ENCODE measurements around the gene BCHE. TPM values are rescaled to one million over a fixed set of nuclear protein-coding genes. Genes with fewer than 3 reads are reported as not detected.

Gene BCHE
- total RNA-seq, 1 donor from 2014 or later, result under 0.01 TPM

DNA sequence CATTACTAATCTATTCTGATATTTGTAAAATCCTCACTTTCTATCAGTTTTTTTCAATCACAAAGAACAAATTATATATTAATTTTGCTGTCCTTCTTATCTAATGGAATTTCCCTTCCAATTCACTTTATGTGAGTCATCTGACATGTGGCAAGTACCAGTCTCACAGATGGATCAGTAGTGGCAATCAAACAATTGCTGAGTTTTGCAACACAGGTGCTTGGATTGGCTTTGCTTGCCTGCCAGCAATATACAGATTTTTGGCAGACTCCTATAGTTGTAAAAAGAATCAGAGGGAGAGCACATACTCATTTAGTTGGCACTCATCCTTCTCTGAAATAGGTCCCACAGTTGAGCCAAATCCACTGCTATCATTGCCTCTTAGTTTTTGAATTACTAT lies 83.7 kb downstream of the BCHE start:
- no peak for DNase-seq (ENCODE audit: low read depth, low spot score)

GRCh38 chr3:165751637-165752036 lies 85.6 kb downstream of the BCHE start:
- DNase-seq (ENCODE audit: low read depth, low spot score), result no peak

DNA sequence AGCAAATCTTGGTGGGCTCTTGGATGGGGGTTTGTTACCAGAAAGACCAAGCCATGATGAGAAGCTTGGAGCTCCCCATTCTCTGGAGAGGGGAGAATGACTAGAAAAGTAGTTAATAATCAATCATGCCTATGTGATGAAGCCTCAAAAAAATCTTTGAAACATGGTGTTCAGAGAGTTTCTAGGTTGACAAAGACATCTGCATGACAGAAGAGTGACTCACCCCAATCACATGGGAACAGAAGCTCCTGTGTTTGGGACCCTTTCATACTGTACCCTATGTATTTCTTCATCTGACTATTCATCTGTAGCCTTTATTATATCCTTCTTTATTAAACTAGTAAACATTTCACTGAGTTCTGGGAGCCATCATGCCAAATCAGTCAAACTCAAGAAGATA lies 87.4 kb downstream of the BCHE start:
- no peak for DNase-seq (ENCODE audit: low read depth, low spot score)

DNA sequence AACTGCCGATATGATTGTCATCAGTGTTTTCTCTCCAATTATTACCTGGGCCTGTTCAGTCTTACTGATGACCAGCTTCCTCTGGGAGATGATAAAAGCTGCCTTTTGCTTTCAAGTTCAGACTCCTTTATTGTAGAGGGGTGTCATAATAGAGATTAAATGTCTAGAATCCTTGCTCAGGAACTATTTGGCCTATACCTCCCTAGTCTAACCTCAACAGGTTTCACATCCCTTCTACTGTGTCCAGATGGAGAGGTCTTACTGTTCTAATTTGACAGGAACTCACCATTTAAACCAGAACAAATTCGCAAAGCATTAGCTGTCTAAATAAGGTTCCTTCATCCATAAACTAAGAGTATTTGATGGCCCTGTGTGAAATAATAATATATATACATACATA lies 88.0 kb downstream of the BCHE start:
- no peak for DNase-seq (ENCODE audit: low read depth, low spot score)

- no peak for DNase-seq (ENCODE audit: low read depth, low spot score)
Observed at GRCh38 chr3:165748094-165748493, 89.1 kb downstream of the BCHE start.

DNA sequence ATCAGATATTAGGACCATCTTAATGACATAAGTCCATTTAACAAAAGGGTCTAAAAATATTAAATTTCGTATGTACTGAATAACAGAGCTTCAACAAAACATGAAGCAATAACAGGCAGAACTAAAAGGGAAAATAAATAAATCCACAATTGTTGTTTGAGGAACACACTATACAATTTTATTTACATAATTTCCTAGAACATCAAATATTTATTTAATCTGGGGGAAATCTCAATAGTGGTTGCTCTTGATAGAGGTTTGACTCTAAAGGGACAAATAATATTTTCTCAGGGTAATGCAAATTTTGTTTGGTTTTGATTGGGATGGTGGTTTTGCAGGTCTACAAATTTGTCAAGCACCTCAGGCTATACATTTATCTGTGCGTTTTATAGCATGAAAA lies 90.3 kb downstream of the BCHE start:
- no peak for DNase-seq (ENCODE audit: low read depth, low spot score)

DNA sequence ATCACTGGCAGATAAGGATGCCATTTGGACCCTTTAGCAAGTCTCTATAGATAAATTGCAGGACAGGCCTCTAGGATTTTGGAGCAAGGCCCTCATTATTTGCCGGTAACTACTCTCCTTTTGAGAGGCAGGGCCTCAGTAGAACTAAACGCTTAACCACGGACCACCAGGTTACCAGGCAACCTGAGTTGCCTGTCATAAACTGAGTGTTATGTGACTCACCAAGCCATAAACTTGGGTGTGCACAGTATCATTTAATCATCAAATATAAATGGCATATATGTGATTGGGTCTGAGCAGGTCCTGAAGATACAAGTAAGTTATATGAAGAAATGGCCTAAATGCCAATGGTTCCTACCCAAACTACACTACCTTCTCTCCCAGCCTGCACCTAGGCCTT lies 93.2 kb downstream of the BCHE start:
- DNase-seq (ENCODE audit: low read depth, low spot score), result no peak

- DNase-seq (ENCODE audit: low read depth, low spot score), result no peak
Observed at GRCh38 chr3:165742351-165742750, 94.9 kb downstream of the BCHE start.

GRCh38 chr3:165729756-165730155 lies 107.5 kb downstream of the BCHE start:
- no peak for DNase-seq (ENCODE audit: low read depth, low spot score)

DNA sequence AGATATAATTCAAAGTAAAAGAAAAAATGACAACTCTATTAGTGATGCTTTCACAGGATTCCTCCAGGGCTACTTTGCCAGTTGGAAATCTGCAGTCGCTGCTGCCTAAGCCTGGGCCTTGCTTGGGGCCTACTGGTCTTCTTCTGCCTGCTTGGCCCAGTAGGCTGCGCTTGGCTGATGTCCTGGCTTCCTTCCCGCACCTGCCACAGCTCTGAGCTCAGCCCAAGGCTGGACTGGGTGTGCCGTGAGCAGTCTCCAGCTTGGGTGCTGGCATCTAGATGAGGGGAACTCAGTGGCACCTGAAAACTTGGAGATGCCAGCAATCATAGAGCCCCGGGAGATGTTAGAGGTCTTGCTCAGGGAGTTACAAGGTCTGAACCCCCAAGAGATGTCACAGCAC lies 108.3 kb downstream of the BCHE start:
- DNase-seq (ENCODE audit: low read depth, low spot score), result no peak

GRCh38 chr3:165725296-165725695 lies 111.9 kb downstream of the BCHE start:
- DNase-seq (ENCODE audit: low read depth, low spot score), result no peak
